H1 (cell line): ENCODE measurements around the gene LCLAT1. TPM values are rescaled to one million over a fixed set of nuclear protein-coding genes. Genes with fewer than 3 reads are reported as not detected.

Experiments used
- ATF2 ChIP-seq: IDR thresholded peaks from 2 replicates; pipeline ENCODE4 v1.6.1; 2012; ENCODE audit warnings: low read length, inconsistent platforms
- polyA plus RNA-seq, 7 experiments: library from polyadenylated mRNA; depleted of rRNA in 3 of 7; stranded (reverse) in 5 of 7; unstranded in 2 of 7; fragments of >200 nt in 5 of 7; fragments of 200-250 nt in 2 of 7; gene quantifications; 1 replicate in 5 of 7; 2 replicates in 1 of 7; 4 replicates in 1 of 7; pipeline versions ENCODE4 v1.2.1 to v1.2.3, GENCODE V29; 2011 to 2013; ENCODE audit warnings: missing spikeins in 2 of 7, mixed read lengths in 2 of 7
- small RNA-seq: library from polyadenylated mRNA; stranded (forward); fragments of <200 nt; extraction: miRNeasy Mini kit (QIAGEN cat#:217004); gene quantifications from one replicate; pipeline ENCODE3, GENCODE V24; 2013; ENCODE audit not compliant: insufficient read depth
- total RNA-seq: library from RNA; stranded (reverse); fragmentation: NEBNext Ultra II Directional; extraction: Animal tissue kit (Norgen Biotek cat#: 25700); gene quantifications from 2 replicates; pipeline ENCODE4 v1.2.1, GENCODE V29; 2021

The LCLAT1 gene
- total and polyA plus RNA-seq, 2 of the 8 experiments (the other 6 are each of a cell fraction or from before 2014, with no cell fraction given): 7.6 to 22.0 TPM

GRCh38 chr2:30692829-30693275 is 245.8 kb downstream of the LCLAT1 start (continued):
- TF ChIP-seq ATF2: no peak

Small RNAs within 50 kb of the gene (small RNA-seq; reads per million reads assigned to genes)
- gene AC073255.1: not detected

Other genes with a start within 250 kb of the LCLAT1 start
- gene LBH, start 215.7 kb upstream of the LCLAT1 start, total RNA-seq: 24.6 and 25.7 TPM in 2 replicates
- 31.4 and 34.5 TPM in 2 replicates for gene LBH, start 215.7 kb upstream of the LCLAT1 start, polyA plus RNA-seq (2011; rRNA removed)